G401 (cell line): ENCODE measurements around the gene DHX16. TPM values are rescaled to one million over a fixed set of nuclear protein-coding genes. Genes with fewer than 3 reads are reported as not detected.
"Not testable (repeated sequence)": the region's sequence is repeated elsewhere in the genome, so short reads cannot be mapped to it uniquely, and the experiment has no call there.

Experiments
- DNase-seq: peaks from one replicate; pipeline ENCODE4 v3.0.0-alpha.2; 2015; ENCODE audit warnings: low spot score
- in situ Hi-C: cut with HindIII; loops from 2 replicates; pipeline ENCODE4 v1.10.0; 2016; ENCODE audit warnings: low sequenced_read_pairs, mixed read lengths
- total RNA-seq: library from RNA; depleted of rRNA; stranded (reverse); fragments of >200 nt; shearing (Covaris generic); gene quantifications from 2 replicates; pipeline ENCODE4 v1.2.3, GENCODE V29; 2014

DHX16 gene
- total RNA-seq, 1 experiment from 2014 or later = 73.2 TPM

DNA sequence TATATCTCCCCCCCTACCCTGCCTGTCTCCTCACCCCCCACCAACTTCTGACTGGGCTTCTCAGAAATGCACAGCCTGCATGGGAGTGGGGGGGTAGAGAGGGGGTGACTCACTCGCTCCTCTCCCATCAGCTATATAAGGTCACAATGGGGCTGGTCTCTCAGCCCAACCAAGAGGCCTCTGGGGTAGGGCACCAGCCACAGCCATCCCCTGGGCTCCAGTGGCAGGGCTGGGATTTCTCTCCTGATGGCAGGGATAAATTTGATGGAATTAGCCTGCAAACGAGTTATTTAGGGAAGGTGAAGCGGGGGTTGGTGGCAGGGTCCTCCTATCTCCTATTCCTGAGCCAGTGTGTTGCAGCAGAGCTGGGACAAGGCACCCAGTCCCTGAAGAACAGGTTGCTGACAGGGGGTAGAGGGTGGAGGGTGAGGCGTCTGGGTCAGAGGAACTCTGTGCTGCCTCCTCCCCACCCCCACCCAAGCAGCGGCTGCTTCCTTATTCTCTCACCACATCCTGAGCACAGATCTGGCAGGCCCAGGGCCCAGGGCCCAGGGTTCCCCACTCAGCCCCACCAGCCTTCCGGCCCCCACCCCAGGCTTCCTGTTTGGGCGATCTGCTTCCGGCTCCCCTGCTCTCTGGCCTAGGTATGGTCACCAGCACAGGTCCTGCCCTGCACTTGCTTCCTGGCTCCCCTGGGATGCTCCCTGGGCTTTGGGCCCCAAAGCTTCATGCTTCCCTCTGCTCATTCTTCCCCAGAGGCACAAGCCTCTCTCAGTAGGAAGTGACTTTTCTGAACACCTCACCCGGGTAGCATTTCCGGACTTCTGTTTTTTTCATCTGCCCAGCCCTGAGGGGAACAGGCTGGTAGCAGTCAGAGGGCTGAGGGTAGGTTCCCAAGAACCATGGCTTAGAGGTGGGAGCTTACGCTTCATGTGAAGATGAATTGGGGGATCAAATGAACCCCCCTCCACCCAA, 9.6 kb upstream of the DHX16 start:
- in situ Hi-C loops = no loop called here
- no peak for DNase-seq

DNA sequence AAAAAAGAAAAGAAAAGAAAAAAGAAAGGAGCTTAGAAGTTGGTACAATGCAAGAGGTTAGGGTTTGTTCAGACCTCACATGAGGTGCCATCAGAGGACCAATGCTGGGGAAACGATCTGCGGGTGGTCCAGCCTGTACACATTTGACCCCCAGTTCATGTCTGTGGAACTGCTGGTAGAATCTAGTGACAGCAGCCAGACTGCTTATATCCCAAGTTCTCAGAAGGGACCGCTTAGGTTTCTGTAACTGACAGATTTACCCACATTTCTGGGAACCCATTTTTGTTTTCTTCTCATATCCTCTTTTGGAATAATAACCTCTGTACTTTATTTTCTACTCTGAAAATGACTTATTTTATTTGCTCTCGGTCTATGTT, 8.9 kb upstream of the DHX16 start:
- in situ Hi-C loops = no loop called here
- DNase-seq = no peak

DNA sequence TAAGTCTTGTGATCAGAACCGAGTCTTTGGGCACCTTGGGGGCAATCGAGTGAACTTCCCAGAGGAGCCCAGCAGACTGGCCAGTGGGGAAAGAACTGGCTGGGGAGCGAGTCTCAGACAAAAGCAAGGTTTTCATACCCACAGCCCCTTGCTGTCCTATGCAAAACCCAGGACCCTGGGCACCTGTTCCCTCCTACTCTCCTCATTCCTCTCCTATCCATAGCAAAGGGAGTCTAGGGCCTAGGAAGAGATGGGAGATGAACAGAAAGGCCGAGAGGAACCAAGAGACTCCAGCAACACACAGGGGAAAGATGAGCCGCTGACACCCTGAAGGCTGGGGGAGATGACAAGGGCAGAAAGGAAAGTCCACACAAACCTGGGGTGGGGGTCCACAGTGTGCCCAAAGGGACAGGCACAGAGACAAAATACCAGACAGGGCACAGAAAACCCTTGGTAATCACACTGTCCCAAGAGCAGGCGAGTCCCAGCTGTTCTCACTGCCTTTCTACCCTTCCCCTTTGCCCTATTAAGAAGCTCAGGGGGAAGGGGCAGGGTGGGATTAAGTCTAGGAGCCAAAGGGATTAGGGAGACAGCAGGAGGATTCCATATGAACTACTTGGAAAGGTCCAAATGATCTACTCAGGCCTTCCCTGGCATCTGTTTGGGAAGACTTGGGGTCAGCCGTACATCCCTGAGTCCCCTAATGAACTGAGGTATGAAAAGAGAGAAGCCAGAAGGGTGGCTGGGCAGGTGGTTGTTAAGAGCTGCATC, 7.1 kb upstream of the DHX16 start:
- in situ Hi-C loops = no loop called here
- peak; percentile 19 for DNase-seq

DNA sequence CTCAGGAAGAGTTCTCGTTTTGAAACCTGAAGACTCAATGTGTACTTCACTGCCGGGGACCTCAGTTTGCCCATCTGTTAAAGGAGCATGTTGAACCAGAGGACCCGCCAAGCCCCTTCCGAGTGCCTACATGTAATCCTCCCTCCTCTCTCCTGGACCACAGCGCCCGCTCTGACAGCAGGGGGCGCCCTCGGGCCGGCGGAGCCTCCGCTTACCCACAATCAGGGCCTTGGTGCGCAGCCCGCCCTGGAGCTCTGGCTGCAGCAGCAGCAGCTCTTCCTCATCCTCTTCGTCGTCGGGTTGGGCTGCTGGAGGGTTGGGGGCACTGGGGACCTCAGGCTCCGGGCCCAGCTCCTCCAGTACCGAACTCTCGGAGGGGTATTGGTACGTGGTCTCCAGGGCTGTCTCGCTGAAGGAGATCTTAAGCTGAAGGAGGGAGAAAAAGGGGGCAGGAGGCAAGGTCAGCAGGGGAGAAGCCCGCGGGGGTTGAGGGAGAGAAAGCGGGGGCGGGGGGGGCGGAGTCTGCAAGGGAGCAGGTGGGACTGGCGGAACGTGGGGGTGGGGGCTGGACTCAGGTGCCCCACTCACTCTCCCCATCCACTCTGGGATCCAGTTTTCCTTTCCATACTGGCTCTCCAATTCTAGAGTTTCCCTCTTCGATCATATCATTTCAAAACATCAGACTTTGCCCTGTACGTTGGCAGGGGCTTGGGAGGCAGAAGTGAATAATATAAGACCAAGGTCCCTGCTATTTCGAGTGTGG, 6.3 kb upstream of the DHX16 start:
- in situ Hi-C loops = no loop called here
- peak; percentile 82 for DNase-seq

DNA sequence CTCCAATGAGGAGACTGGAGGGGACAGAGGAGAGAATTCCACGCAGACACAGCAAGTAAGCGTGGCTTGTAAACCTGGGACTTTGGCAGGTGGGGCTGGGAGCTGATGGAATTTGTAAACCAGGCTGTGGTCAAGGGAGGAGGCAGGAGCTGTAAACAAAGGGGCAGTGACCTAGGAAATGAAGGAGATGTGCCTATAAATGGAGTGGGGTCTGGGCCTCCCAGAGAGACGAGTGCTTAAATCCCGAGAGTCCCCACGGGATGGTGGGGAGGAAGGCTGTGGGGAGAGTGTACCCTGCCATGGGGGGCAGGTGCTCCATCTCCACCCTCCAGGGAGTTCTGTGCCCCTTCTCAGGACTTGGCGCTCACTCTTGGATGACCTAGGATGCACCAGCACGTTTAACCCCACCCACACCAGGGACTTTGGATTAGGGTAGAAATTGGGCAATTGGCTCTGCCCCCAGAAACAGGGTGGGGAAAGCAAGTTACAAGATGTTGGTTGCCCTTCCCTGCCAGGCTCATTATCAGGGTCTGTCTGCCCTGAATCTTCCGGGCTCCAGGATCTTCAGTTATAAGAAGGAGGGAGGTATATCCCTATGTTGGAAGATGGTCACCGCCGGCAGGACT, 4.0 kb upstream of the DHX16 start:
- no peak for DNase-seq
- in situ Hi-C loops = no loop called here

DNA sequence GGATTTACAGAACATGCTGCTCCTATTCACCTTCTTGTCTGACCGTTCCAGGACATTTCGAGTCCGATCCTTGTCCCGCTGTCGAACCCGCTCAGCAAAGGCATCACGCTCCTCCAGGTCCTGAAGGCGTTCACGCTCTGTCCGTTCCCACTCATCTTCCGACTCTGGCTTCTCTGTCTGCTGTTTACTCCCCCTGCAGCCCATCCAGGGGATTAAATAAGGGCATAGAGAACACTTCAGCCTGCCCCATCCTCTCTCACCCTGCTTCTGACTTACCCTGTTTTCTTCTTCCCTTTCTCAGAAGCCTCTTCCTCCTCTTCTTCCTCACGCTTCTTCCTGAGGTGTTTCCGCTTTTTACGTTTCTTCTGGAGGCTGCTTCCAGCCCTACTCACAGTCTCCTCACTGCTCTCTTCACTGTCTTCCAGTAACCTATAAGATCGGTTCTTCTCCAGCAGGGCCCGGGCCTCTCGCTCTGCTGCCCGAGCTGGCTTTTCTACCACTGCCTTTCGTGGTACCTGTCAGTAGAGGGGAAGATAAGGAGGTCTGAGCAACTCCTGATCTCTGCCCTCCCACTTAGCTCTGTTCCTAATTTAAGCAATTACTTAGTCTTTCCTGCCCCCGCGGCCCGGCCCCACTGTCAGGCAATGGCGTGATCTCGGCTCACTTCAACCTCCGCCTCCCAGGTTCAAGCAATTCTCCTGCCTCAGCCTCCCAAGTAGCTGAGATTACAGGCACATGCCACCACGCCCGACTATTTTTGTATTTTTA, 1.9 kb downstream of the DHX16 start:
- DNase-seq = no peak
- in situ Hi-C loops = no loop called here

DNA sequence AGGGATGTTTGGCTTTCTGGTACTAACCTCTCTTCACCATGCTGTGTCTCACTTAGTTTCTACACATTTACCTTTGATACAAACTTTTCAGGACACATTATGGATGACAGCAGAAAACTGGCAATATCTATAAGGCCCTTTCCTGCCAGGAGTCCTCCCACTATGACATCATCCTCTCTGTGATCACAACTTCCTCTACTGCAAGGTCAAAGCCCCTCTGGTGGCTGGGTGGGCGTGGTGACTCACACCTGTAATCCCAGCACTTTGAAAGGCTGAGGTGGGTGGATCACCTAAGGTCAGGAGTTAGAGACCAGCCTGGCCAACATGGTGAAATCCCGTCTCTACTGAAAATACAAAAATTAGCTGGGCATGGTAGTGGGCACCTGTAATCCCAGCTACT, 6.5 kb downstream of the DHX16 start:
- DNase-seq, in situ Hi-C loops: not testable (repeated sequence)

DNA sequence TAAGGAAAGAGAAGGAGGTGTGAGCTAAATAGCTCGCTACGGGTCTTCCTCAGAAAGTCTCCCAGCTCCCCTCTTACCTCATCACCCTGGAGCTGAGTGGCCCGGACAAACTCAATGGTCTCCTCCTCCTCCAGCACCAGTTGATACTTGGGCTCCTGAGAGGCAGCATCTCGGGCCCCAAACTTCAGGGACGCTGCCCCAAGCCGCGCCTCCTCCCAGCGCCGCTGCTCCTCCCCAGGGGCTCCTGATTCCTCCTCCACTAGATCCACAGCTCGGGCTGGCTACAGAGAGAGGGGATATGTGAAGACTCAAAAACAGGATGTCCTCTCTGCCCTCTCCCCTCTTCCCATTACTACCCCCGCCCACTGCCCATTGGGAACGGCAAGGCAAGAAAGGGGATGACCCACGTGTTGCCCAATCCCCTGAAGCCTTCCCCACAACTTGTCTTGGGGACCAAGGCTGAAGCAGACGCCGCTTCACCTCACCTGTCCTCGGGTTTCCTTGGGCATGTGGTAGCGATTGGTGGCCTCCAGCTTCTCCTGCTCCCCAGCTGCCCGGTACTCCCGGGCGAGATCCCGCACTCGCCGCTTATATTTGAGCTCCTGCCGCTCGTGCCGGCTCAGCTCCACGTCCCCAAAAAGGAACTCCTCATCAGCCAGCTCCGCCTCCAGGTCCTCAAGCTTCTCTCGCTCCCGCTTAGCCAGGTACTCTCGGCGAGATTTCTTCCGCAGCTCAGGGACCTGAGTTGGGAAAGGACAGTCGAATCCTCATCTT, 7.6 kb downstream of the DHX16 start:
- no peak for DNase-seq
- in situ Hi-C loops = no loop called here

DNA sequence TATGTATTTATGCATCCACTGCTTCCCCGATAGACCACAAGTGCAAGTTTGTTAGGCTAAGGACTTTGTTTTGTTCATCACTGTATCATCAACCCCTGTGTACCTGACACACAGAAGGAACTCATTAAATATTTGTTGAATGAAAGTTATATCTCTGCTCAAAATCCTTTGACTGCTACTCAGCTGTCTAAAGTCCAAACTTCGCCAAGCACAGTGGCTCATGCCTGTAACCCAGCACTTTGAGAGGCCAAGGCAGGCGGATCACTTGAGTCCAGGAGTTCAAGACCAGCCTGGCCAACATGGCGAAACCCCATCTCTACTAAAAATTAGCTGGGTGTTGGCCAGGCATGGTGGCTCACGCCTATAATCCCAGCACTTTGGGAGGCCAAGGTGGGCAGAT, 14.9 kb downstream of the DHX16 start:
- DNase-seq, in situ Hi-C loops: not testable (repeated sequence)

DNA sequence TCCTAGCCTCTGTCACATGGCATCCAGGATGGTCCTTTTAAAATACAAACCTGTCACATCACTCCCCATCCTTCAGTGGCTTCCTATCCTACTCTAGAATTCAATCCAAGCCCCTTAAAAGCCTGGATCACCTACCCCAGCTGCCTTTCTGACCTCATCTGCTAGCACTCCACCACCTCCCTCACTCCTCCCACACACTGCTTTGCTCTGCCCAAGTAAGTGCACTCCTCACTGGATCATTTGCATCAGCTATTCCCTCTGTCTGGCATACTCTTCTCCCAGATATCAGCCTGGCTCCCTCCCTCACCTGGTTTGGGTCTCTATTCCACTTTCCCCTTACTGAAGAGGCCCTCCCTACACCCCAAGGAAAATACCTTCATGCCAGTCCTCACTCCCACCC, 15.4 kb downstream of the DHX16 start:
- in situ Hi-C loops = no loop called here
- no peak for DNase-seq

DNA sequence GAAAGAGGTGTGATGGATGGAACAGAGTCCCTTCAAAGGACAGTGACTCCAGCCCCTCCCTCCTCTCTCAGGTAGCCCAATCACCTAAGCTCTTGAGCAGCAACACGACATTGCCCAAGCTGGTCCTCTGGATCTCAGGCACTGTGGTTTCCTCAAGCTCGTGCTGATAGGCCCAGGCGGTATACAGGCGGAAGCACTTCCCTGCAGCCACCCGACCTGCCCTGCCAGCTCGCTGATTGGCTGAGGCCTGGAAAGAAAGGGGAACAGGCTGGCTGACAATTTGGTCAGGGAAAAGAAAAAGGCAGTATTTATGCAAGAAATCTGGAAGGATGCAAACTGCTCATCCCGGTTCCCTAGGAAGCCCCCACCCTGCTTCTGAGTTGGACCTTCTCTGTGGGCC, 16.3 kb downstream of the DHX16 start:
- in situ Hi-C loops = no loop called here
- DNase-seq = no peak

DNA sequence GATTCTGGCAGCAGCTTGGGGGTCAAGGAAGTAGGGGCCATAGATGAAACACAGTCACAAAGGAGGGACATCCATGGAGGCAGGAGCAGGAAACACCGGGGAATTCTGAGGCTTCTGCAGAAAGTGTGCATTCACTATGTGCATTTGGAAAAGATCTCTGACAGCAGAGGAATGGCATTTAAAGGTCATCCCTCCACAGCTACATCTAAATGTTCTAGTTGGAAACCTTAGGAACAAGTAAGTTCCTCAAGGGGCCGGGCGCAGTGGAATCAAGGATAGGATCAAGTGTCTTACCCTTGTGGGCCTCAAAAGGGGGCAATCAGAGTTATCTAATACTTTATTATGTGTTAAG, 17.1 kb downstream of the DHX16 start:
- no peak for DNase-seq
- in situ Hi-C loops = no loop called here

DNA sequence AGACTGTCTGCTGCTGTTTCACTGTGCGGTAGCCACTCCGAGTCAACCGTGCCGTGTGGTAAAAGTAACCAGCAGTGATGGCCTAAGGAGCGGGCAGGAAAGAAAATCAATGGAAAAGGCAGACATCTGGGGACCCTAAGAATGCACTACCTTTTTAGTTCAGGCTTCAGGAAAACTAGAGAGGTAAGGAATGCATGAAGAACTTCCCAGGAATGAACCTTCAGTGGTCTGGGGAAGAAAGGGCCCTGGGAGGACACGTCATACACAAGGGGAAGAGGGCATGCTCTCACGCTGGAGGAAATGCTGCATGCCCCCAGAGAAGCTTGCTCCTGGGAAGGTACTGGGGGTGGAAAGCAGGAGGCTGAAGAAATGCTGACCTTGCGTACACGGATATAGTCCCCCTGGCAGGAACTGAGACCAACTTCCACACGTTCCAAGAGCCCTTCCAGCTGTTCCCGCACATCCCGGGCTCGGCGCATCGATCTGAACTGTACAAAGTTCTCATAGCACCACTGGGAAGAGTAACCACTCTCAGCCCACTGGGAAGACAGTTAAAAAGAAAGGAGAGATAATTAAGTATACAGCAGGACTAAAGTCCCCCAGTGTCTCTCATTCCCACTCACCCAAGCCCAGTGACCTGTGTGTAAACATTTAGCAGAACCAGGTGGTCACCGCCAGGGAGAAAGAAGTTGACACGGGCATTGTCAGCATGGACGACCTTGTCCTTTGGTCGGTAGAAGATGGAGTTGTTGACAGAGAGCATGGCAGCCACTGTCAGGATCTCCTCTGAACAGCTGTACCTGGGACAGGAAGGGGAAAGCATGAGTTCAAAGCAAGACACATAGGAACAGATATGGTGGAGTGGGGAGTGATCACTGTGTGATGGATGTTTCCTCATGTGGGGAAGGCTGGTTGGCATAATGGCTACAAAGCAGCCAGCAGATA, 17.7 kb downstream of the DHX16 start:
- in situ Hi-C loops = no loop called here
- no peak for DNase-seq

DNA sequence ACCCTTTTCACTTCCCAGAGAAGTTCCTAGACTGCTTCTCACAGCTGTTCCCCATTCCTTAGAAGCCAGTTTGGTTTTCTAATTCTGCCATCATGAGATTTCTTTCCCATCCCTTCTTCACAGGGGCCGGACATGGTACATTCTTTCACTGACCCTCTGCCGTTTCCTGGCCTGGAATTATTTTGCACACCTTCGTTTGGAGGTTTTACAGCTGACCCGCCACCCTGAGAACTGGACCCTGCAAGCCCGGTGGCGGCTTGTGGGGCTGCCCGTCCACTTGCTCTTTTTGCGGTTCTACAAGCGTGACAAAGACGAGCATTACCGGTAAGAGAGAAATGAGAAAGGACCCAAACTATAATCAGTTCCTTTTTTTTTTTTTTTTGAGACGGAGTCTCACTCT, 21.7 kb downstream of the DHX16 start:
- in situ Hi-C loops = no loop called here
- no peak for DNase-seq

DNA sequence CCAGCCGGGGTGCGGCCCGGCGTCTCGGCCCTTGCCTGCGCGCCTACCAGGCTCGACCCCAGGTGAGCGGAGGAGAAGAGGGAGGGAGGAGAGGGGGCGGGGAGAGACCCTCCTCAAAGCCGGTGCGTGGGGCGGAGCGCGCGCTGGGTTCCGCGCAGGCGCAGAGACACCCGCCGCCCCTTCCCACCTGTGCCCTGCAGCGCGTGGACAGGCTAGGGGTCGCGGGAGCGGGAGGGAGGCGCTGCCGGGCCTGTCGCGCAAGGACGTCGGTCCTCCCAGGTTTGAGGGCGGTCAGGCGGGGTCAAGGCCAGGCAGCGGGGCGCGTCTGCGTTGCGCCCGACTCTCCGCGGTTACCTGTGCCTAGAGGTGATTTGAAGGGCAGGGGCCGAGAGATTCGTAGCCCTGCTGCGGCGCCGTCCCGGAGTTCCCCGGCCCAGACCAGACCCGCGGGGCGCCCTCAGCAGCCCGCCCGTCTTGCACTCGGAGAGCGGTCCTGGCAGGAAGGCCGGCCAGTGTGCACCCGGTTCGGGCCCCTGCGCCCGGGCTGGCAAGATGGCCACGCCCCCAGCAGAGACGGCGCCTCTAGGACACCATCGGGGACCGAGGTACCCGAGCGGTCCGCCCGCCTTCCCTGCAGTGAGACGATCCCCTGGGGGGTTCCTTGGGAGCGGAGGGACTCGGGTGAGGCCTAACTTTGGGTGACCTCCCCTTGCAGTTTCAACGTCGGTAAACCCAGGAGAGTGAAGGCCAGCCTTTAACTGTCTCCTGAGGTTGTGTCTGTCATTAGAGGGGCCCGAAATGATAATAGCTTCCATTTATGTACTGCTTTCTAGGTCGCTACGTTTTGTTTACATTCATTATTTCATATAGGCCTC, 25.3 kb downstream of the DHX16 start:
- in situ Hi-C loops = no loop called here
- peak; percentile 65 for DNase-seq
